Activated CD8-positive, alpha-beta memory T cell treated with anti-CD3 and anti-CD28 coated beads, Interleukin-2, amount 50 U/mL, for 4 hours (primary cell): ENCODE results near the gene HINT3.
"Not testable (repeated sequence)": the region's sequence is repeated elsewhere in the genome, so short reads cannot be mapped to it uniquely, and the experiment has no call there.

Source experiments
- DNase-seq: peaks from one replicate; pipeline ENCODE4 v3.0.0-alpha.2; 2020

HINT3 gene

DNA sequence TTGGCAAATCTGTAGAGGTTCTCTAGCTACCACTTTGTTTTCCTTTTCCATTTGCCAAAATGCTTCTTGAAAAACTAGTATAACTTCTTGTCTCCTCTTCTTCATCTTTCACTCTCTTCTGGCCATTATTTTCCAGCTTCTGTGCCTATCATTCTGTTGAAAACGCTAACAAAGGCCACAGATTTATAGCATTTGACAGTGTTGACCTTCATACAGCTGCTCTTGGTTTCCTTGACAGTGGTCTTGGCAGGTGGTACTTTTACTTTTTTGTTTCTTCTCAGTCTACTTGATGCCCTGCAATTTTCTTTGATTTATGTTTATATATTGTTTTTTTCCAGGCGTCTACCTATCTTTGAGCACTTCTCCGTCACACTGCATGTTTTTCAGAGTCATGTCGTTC lies 53.5 kb downstream of the HINT3 start:
- DNase-seq = no peak

DNA sequence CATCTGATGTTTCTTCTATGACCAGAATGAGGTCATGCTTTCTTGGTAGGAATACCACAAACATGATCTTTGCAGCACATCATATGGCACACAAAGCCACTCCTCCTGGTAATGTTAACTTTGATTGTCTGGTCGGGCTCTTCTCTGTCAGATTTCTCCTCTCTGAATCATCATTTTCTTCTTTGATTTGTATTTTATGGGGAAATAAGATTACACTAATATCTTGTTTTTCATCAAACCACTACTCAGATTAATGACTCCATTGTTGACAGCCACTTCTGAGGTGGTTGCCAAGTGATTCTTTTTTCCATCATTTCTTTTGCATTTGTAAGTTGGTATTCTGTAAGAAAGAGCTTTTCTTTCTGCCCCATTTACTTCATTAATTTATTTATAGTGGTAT lies 59.3 kb downstream of the HINT3 start:
- DNase-seq = no peak

DNA sequence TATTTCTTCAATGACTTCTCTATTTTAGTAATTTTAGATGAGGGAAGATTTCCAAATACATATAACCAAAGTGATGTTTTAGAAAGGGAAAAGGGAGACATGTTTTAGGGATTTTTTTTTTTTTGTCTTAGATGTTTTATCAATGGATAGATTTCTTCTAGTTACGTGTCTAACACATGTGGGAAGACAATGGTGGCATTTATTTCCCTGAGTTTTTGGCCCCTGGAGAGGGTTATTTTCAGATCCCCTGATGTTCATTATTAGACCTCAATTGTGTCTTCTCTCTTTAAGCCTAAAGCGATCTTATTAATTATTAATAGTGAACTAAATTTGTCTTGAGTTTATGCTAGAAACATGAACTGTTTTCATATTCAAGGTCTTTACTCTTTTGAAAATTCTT lies 60.0 kb downstream of the HINT3 start:
- no peak for DNase-seq

GRCh38 chr6:126017668-126018067 lies 61.1 kb downstream of the HINT3 start:
- no peak for DNase-seq

- no peak for DNase-seq
Measured at GRCh38 chr6:126020305-126021050, 63.9 kb downstream of the HINT3 start.

- not testable (repeated sequence) for DNase-seq
Measured at GRCh38 chr6:126023474-126023873, 66.9 kb downstream of the HINT3 start.

GRCh38 chr6:126026001-126026400 lies 69.4 kb downstream of the HINT3 start:
- DNase-seq = no peak

DNA sequence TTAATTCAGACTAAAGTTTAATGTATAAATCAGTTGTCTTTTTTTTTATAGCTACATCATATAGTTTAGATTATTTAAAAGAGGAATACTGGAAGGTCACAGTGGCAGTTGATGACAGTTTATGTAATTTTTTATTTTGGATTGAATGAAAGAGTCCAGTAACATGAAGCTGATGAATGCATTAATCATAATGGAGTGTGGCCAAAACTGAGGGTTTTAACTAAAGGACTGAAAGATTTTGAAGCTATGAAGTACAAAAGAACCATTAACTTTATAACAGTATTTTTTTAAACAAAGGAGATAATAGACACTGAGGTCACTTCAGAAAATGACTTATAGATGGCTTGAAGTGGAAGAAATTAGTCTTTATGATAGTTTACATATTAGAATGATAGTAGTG lies 71.0 kb downstream of the HINT3 start:
- no peak for DNase-seq
